ENCODE measurements around the gene TSC2.

GRCh38 chr16:2029350-2029749, 18.4 kb upstream of the TSC2 start:
- TF ChIP-seq, protein P1, sequence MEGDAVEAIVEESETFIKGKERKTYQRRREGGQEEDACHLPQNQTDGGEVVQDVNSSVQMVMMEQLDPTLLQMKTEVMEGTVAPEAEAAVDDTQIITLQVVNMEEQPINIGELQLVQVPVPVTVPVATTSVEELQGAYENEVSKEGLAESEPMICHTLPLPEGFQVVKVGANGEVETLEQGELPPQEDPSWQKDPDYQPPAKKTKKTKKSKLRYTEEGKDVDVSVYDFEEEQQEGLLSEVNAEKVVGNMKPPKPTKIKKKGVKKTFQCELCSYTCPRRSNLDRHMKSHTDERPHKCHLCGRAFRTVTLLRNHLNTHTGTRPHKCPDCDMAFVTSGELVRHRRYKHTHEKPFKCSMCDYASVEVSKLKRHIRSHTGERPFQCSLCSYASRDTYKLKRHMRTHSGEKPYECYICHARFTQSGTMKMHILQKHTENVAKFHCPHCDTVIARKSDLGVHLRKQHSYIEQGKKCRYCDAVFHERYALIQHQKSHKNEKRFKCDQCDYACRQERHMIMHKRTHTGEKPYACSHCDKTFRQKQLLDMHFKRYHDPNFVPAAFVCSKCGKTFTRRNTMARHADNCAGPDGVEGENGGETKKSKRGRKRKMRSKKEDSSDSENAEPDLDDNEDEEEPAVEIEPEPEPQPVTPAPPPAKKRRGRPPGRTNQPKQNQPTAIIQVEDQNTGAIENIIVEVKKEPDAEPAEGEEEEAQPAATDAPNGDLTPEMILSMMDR (conservative IDR thresholded peaks at IDR 0.05 in 1 of 2, IDR thresholded peaks at IDR 0.05 in 1 of 2; ENCODE audit: low read depth in 1 of 2, low read length in 2 of 2): no peak
- no peak for TF ChIP-seq EZH2 (IDR thresholded peaks at IDR 0.05; ENCODE audit: low read length, missing control alignments)
